GM19455 (cell line): Measurements from ENCODE around the gene CRY1.
"Not testable (repeated sequence)": the region's sequence is repeated elsewhere in the genome, so short reads cannot be mapped to it uniquely, and the experiment has no call there.

Experiments
- ATAC-seq: cut with Tn5 transposase; IDR thresholded peaks from one replicate; pipeline ENCODE4 v1.9.1; 2021; ENCODE audit not compliant: unreplicated experiment

CRY1 gene

GRCh38 chr12:107012736-107013425, 80.5 kb downstream of the CRY1 start:
- no peak for ATAC-seq

GRCh38 chr12:107011519-107011918, 81.8 kb downstream of the CRY1 start:
- ATAC-seq: no peak

- no peak for ATAC-seq
These were observed 85.9 kb downstream of the CRY1 start for GRCh38 chr12:107007411-107007810.

GRCh38 chr12:107002665-107003064, 90.7 kb downstream of the CRY1 start:
- not testable (repeated sequence) for ATAC-seq

GRCh38 chr12:106999446-106999845, 93.9 kb downstream of the CRY1 start:
- ATAC-seq: no peak

- no peak for ATAC-seq
These were observed 95.4 kb downstream of the CRY1 start for GRCh38 chr12:106997916-106998315.

- not testable (repeated sequence) for ATAC-seq
These were observed 97.2 kb downstream of the CRY1 start for GRCh38 chr12:106996102-106996501.

GRCh38 chr12:106994579-106995220, 98.6 kb downstream of the CRY1 start:
- no peak for ATAC-seq

- no peak for ATAC-seq
These were observed 105.5 kb downstream of the CRY1 start for GRCh38 chr12:106987846-106988245.

- peak; percentile 95 for ATAC-seq
These were observed 106.5 kb downstream of the CRY1 start, which contains the start of gene MTERF2 for GRCh38 chr12:106986625-106987389. Gene MTERF2 (minus strand): TSS chr12:106987146. CDS start chr12:106978714, 8,432 bp downstream.

- no peak for ATAC-seq
These were observed 107.2 kb downstream of the CRY1 start for GRCh38 chr12:106986135-106986534.

GRCh38 chr12:106985479-106985878, 107.9 kb downstream of the CRY1 start:
- ATAC-seq: no peak

GRCh38 chr12:106984588-106985137, 108.7 kb downstream of the CRY1 start:
- ATAC-seq: no peak

- ATAC-seq: no peak
These were observed 111.1 kb downstream of the CRY1 start for GRCh38 chr12:106982229-106982628.

GRCh38 chr12:106981788-106982187, 111.6 kb downstream of the CRY1 start:
- no peak for ATAC-seq

- no peak for ATAC-seq
These were observed 112.4 kb downstream of the CRY1 start for GRCh38 chr12:106980944-106981343.

GRCh38 chr12:106978035-106978800, 115.1 kb downstream of the CRY1 start:
- ATAC-seq: no peak

GRCh38 chr12:106976668-106977067, 116.7 kb downstream of the CRY1 start:
- no peak for ATAC-seq

- no peak for ATAC-seq
These were observed 117.2 kb downstream of the CRY1 start for GRCh38 chr12:106975993-106976658.

GRCh38 chr12:106975098-106975497, 118.3 kb downstream of the CRY1 start:
- no peak for ATAC-seq
